Measurements from ENCODE around the gene HAGHL.

Gene HAGHL

DNA sequence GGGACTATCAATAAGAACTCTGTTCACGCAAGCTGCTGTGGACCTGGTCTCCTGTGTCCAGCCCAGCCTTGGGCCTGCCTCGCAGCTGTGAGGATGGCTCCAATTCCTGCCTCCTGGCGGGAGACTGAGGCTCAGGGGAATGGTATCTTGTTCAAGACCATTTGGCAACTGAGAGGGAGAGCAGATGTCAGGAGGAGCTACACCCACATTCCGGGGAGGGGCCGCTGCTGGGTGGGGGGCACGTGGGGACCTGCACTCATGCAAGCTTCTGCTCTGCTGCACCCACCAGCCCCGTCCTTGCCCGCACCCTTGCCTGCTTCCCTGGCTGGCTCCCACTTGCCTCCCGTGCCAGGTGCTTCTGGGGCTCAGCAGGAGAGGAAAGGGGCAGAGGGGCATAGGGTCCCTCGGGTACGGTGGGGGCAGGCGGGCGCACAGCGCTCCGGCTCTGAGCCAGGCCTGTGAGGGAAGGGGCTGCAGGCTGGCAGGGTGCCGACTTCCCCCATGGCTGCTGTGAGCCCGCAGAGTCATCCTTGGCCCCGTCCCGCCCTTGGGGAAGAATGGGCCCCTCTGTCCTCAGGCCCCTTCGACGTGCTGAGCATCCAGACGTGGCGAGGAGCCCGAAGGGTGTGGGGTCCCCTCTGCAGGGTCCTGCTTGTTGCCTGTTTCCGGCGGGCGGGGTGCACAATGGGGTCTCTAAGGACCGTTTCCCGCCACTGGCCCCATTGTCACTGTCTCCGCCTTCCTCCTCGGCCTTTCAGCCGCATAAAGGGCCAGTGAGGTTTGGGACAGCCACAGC is 9.3 kb upstream of the HAGHL start:
- in situ Hi-C loops (cut with HindIII; ENCODE audit: low pct_ligation_motif_present, low pct_unique_long_range_greater_than_20kb, low sequenced_read_pairs), result no loop called here
- no peak for DNase-seq

GRCh38 chr16:718389-718788 is 8.5 kb upstream of the HAGHL start:
- DNase-seq, result no peak
- in situ Hi-C loops (cut with HindIII; ENCODE audit: low pct_ligation_motif_present, low pct_unique_long_range_greater_than_20kb, low sequenced_read_pairs), result no loop called here

GRCh38 chr16:718922-719321 is 8.0 kb upstream of the HAGHL start:
- in situ Hi-C loops (cut with HindIII; ENCODE audit: low pct_ligation_motif_present, low pct_unique_long_range_greater_than_20kb, low sequenced_read_pairs), result no loop called here
- no peak for DNase-seq

DNA sequence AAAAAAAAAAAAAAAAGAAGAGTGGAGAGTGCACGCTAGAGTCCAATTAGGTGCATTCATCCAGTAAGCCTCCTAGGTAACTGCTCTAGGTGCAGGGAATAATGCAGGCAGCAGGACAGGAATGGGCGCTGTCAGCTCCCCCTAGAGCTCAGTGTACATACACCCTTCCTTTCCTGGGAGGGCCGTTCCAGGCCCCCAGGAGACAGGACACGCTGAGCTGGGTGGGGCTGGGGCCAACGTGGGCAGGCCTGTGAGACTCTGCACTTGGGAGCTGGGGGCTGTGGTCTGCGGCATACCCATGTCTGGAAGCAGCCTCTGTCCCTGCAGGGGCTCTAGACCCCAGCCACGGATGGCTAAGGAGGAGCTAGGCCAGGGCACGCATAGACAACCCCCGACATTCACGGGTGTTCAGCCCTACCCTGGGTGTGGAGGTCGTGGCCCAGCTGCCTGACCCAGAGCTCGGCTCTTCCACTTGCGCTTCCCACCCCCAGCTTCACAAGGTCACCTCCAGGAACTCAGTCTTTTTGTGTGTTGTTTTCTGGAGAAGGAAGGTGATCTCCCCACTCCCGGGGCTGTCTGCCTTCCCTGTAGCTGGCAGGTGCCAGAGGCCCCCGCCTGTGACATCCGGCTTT is 7.0 kb upstream of the HAGHL start:
- in situ Hi-C loops (cut with HindIII; ENCODE audit: low pct_ligation_motif_present, low pct_unique_long_range_greater_than_20kb, low sequenced_read_pairs), result no loop called here
- DNase-seq, result peak; percentile 72

DNA sequence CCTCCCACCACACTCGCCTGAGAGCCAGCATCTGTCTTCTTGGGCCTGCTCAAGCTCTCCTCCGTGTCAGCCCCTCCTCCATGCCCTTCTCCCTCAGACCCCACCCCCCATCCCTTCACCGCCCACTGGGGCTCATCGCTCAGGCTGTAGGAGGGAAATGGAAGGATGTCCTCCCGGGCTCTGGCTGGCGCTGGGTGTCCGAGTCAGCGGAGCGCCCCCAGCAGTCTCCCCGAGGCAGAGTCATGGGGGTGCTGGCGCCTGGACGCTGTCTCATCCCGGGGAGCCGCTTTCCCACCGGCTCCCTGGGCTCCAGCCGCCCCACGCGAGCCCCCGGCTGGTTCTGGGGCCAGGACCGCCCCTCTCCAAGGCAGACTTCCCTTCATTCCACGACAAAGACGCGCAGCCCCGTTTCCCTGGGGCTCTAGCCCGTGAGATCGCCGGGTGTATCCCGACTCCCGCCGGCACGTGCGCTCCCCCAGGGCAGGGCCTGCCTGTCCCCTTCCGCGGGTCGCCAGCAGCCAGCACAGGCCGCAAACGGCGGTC is 6.4 kb upstream of the HAGHL start:
- peak; percentile 93 for DNase-seq
- in situ Hi-C loops (cut with HindIII; ENCODE audit: low pct_ligation_motif_present, low pct_unique_long_range_greater_than_20kb, low sequenced_read_pairs), result no loop called here

GRCh38 chr16:720990-721764 is 5.7 kb upstream of the HAGHL start, which contains the start of gene ANTKMT:
Gene ANTKMT (plus strand): TSS chr16:721146. CDS start chr16:721275, 129 bp downstream.
- peak; percentile 91 for DNase-seq
- in situ Hi-C loops (cut with HindIII; ENCODE audit: low pct_ligation_motif_present, low pct_unique_long_range_greater_than_20kb, low sequenced_read_pairs), result no loop called here

- no peak for DNase-seq
- in situ Hi-C loops (cut with HindIII; ENCODE audit: low pct_ligation_motif_present, low pct_unique_long_range_greater_than_20kb, low sequenced_read_pairs), result no loop called here
These were observed 5.0 kb upstream of the HAGHL start for GRCh38 chr16:721765-722540.

DNA sequence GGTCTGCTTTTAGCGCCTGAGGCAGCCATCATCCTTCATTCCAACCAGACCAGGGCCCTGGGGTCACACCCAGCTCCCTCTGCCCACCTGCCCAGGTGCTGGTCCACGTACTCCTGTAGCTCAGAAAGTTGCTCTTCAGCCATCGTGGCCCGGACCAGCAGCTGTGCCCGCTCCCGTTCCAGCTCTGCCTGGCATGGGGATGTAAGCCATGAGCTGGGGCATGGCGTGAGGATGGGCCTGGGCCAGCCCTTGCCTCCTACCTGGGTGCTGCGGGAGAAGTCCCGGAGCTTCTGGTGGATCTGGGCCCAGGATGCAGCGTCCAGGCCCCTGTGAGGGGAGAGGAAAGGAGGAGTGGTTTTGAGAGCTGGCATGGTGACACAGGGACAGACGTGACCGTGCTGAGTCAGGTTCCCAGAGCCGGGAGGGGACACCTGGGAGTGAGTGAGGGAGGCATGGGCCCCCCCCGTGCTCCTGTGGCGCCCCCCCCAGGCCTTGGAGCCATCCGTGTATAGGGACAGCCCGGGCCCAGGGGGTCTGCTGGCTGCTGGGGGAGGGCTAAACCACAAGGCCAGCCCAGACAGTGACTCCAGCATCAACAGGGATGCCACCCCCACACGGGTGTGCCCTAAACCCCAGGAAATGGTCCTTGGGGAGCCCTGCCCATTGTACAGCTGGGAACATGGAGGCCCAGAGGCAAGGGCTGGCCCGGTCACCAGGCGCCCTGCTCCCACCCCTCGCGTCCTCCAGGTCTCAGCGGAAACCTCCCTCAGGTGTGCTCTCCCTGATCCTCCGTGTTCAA is 3.9 kb upstream of the HAGHL start:
- no peak for DNase-seq
- in situ Hi-C loops (cut with HindIII; ENCODE audit: low pct_ligation_motif_present, low pct_unique_long_range_greater_than_20kb, low sequenced_read_pairs), result no loop called here

GRCh38 chr16:723695-724094 is 3.2 kb upstream of the HAGHL start:
- in situ Hi-C loops (cut with HindIII; ENCODE audit: low pct_ligation_motif_present, low pct_unique_long_range_greater_than_20kb, low sequenced_read_pairs), result no loop called here
- DNase-seq, result no peak

DNA sequence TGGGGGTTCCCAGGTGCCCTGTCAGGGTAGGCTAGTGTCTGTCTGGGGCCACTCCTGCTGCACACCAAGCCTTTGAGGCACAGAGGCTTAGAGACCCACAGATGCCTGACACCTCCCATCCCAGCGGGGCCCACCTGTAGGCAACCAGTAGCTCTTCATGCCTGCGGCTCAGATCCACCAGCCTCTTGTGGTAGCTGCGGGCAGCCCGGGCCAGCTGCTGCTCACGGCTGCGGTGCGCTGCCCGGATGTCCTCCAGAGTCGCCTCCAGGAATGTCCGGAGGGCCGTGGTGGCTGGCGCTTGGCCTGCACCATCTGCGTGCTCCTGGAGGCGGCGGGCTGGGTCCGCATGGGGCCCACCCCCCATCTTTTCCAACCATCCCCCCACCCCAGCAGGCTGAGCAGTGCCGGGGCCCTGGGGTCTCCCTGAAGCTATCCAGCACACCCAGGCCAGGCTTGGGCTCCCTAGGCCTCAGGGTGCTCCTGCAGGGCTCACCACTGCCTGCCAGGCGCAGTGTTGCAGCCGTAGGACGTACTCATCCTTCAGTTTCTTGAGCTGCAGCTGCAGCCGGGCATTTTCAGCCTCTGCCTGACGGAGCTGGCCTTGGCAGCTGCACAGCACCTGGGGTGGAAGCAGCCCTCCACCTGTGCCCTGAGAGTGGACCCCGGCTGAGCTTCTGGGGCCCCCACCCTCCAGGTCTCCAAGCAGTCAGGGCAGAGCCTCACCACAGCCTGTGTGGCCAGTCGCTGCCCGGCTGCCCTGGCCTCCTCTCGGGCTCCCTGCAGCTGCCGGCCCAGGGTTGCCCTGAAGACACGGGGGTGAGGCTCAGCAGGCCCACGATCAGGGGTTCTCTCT is 2.5 kb upstream of the HAGHL start:
- in situ Hi-C loops (cut with HindIII; ENCODE audit: low pct_ligation_motif_present, low pct_unique_long_range_greater_than_20kb, low sequenced_read_pairs), result no loop called here

GRCh38 chr16:725041-725376 is 1.9 kb upstream of the HAGHL start:
- in situ Hi-C loops (cut with HindIII; ENCODE audit: low pct_ligation_motif_present, low pct_unique_long_range_greater_than_20kb, low sequenced_read_pairs), result no loop called here

More for the DNA sequence above, 2.5 kb upstream of the HAGHL start:
- no peak for DNase-seq

GRCh38 chr16:725463-726187 is 1.3 kb upstream of the HAGHL start:
- in situ Hi-C loops (cut with HindIII; ENCODE audit: low pct_ligation_motif_present, low pct_unique_long_range_greater_than_20kb, low sequenced_read_pairs), result no loop called here
- no peak for DNase-seq

More at GRCh38 chr16:725041-725376, 1.9 kb upstream of the HAGHL start:
- DNase-seq, result no peak

DNA sequence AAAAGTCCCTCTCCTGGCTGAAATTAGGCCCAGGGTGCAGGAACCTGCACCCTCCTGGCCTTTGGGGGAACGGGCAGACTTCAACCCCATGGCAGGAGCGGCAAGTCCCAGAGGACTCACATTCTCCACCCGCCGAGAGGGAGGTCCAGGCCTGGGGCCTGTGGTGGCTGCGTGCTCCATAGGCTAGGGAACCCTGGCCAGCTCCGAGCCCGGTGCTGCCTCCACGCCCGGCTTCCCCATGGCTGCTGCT is 793 bp upstream of the HAGHL start:
- no peak for DNase-seq
- in situ Hi-C loops (cut with HindIII; ENCODE audit: low pct_ligation_motif_present, low pct_unique_long_range_greater_than_20kb, low sequenced_read_pairs), result no loop called here

DNA sequence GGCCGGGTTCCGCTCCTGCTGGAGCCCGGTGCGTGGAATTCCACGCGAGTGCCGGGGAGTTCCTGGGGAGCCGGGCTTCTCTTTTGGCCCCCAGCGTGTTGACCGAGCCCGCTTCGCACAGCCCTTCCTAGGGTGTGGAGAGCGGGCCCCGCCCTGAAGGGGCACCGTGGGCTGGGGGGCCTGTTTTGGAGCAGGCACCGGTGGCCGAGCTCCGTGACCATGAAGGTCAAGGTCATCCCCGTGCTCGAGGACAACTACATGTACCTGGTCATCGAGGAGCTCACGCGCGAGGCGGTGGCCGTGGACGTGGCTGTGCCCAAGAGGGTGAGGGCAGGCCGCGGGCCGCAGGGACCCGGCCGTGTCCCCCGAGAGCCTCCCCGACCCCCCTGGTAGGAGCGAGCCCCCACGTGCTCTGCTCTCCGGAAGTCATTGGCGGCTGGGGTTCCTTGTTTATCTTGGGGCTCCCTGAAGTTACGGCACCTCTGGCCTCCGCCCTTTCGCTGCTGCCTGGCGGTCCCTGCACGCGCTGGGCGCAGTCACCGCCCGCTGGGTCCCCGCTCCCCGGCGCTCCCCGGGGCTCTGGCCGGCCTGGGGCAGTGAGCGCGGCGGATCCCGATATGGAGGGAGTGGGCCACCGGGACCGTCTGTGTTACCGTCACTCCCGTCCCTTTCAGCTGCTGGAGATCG is 528 bp downstream of the HAGHL start:
- DNase-seq, result no peak
- in situ Hi-C loops (cut with HindIII; ENCODE audit: low pct_ligation_motif_present, low pct_unique_long_range_greater_than_20kb, low sequenced_read_pairs), result no loop called here

DNA sequence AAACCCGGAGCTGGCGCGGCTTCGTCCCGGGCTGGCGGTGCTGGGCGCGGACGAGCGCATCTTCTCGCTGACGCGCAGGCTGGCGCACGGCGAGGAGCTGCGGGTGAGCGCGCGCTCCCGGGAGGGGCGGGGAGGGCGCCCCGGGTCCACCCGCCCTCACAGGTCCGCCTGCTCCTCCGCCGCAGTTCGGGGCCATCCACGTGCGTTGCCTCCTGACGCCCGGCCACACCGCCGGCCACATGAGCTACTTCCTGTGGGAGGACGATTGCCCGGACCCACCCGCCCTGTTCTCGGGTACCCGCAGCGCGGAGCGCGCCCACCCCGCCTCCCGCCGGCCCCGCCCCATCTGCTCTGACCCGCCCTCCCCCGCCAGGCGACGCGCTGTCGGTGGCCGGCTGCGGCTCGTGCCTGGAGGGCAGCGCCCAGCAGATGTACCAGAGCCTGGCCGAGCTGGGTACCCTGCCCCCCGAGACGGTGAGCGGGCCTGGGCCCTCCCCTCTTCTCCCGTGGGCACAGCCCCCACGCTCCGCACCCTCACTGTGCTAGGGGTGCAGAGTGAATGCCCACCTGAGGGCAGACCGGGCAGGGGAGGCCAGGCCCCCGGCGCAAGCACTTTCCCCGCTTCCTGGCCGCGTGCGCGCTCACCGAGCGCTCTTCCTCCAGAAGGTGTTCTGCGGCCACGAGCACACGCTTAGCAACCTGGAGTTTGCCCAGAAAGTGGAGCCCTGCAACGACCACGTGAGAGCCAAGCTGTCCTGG is 1.4 kb downstream of the HAGHL start:
- DNase-seq, result peak; percentile 91
- in situ Hi-C loops (cut with HindIII; ENCODE audit: low pct_ligation_motif_present, low pct_unique_long_range_greater_than_20kb, low sequenced_read_pairs), result no loop called here

Measured in ACHN (cell line).